GM12872 (cell line): ENCODE results near the gene ANKRD23.

Experiments used
- CTCF ChIP-seq: IDR thresholded peaks from 3 replicates; pipeline ENCODE4 v1.5.1; 2011; ENCODE audit warnings: low read depth, mild to moderate bottlenecking, low read length, moderate library complexity; ENCODE audit not compliant: insufficient read depth

ANKRD23 gene

GRCh38 chr2:96835830-96836229, 8.0 kb downstream of the ANKRD23 start:
- TF ChIP-seq CTCF, result no peak

- TF ChIP-seq CTCF, result no peak
Measured at GRCh38 chr2:96832754-96833507, 10.9 kb downstream of the ANKRD23 start.

- no peak for TF ChIP-seq CTCF
Measured at GRCh38 chr2:96832408-96832753, 11.4 kb downstream of the ANKRD23 start.

- no peak for TF ChIP-seq CTCF
Measured at GRCh38 chr2:96831679-96832078, 12.1 kb downstream of the ANKRD23 start.

- no peak for TF ChIP-seq CTCF
Measured at GRCh38 chr2:96830044-96830562, 13.7 kb downstream of the ANKRD23 start.

GRCh38 chr2:96828874-96829273, 14.9 kb downstream of the ANKRD23 start:
- TF ChIP-seq CTCF, result no peak

GRCh38 chr2:96828436-96828835, 15.4 kb downstream of the ANKRD23 start:
- no peak for TF ChIP-seq CTCF
